Naive thymus-derived CD4-positive, alpha-beta T cell (primary cell): ENCODE data around the gene ZNF521. TPM values are rescaled to one million over a fixed set of nuclear protein-coding genes. Genes with fewer than 3 reads are reported as not detected.

Source experiments
- ATAC-seq: fragments of 150-1000 bp; cut with Tn5 transposase; 2 replicates; pipeline ENCODE4 v1.10.0; 2021; ENCODE audit warnings: mild to moderate bottlenecking, moderate library complexity
- CTCF ChIA-PET: fragments of 350-600 bp; sonication (Branson Sonifier 250); formaldehyde crosslinking; loops from one replicate; lab custom pipeline; 2021; ENCODE audit warnings: antibody characterized with exemption; lab: Charles Lee
- POLR2A ChIA-PET: fragments of 350-600 bp; sonication (Branson Sonifier 250); formaldehyde crosslinking; loops from one replicate; lab custom pipeline; 2021; ENCODE audit warnings: antibody characterized with exemption, inconsistent platforms; lab: Charles Lee
- DNase-seq, 9 donors: peaks; one replicate each; pipeline versions ENCODE4 v3.0.0 to v3.0.0-alpha.2; 2020 to 2022; ENCODE audit warnings: mixed read lengths in 1 of 9
- H3K27ac ChIP-seq: one replicate; pipeline ENCODE4 v1.7.0; 2013; ENCODE audit warnings: mild to moderate bottlenecking, low read depth, low read length, moderate library complexity
- H3K27me3 ChIP-seq, 2 donors: one replicate each; pipeline ENCODE4 v1.7.0; 2013; ENCODE audit warnings: low read length in 2 of 2, mild to moderate bottlenecking in 2 of 2, moderate library complexity in 2 of 2; ENCODE audit not compliant: control insufficient read depth in 2 of 2, insufficient read depth in 2 of 2
- H3K36me3 ChIP-seq, 3 experiments: 1 replicate in 2 of 3; 2 replicates in 1 of 3; pipeline ENCODE4 v1.7.0; 2013; ENCODE audit warnings: low read length in 3 of 3, mild to moderate bottlenecking in 3 of 3, moderate library complexity in 1 of 3; ENCODE audit not compliant: insufficient read depth in 3 of 3, control insufficient read depth in 2 of 3
- H3K4me1 ChIP-seq, 2 donors: one replicate each; pipeline ENCODE4 v1.7.0; 2013; ENCODE audit warnings: low read length in 2 of 2, mild to moderate bottlenecking in 2 of 2, moderate library complexity in 1 of 2; ENCODE audit not compliant: control insufficient read depth in 2 of 2, insufficient read depth in 2 of 2
- H3K4me3 ChIP-seq: 2 replicates; pipeline ENCODE4 v1.7.0; 2013; ENCODE audit warnings: mild to moderate bottlenecking, low read length
- H3K9me3 ChIP-seq, 3 experiments: 1 replicate in 2 of 3; 2 replicates in 1 of 3; pipeline ENCODE4 v1.7.0; 2013; ENCODE audit warnings: low read length in 3 of 3; ENCODE audit not compliant: control insufficient read depth in 2 of 3
- H3K27ac Mint-ChIP-seq, 9 donors: one replicate each; pipeline ENCODE4 v1.8.0; 2020 to 2022; ENCODE audit warnings: mixed read lengths in 9 of 9, mild to moderate bottlenecking in 8 of 9, moderate library complexity in 5 of 9, inconsistent platforms in 2 of 9
- H3K27me3 Mint-ChIP-seq, 5 donors: one replicate each; pipeline ENCODE4 v1.8.0; 2021 to 2022; ENCODE audit warnings: mixed read lengths in 5 of 5, mild to moderate bottlenecking in 1 of 5
- H3K36me3 Mint-ChIP-seq, 5 donors: one replicate each; pipeline ENCODE4 v1.8.0; 2020 to 2022; ENCODE audit warnings: mixed read lengths in 5 of 5, mild to moderate bottlenecking in 3 of 5, inconsistent platforms in 1 of 5
- H3K4me1 Mint-ChIP-seq, 7 donors: one replicate each; pipeline ENCODE4 v1.8.0; 2020 to 2022; ENCODE audit warnings: mixed read lengths in 7 of 7, mild to moderate bottlenecking in 3 of 7, inconsistent platforms in 1 of 7
- H3K4me3 Mint-ChIP-seq, 10 donors: one replicate each; pipeline ENCODE4 v1.8.0; 2020 to 2022; ENCODE audit warnings: mild to moderate bottlenecking in 10 of 10, mixed read lengths in 10 of 10, moderate library complexity in 6 of 10, inconsistent platforms in 2 of 10
- H3K9me3 Mint-ChIP-seq, 11 donors: one replicate each; pipeline ENCODE4 v1.8.0; 2020 to 2022; ENCODE audit warnings: mixed read lengths in 11 of 11, mild to moderate bottlenecking in 4 of 11, inconsistent platforms in 1 of 11, moderate library complexity in 1 of 11
- intact Hi-C, 2 donors: fragments of 100-400 bp; cut with micrococcal nuclease; formaldehyde crosslinking; loops; one replicate each; pipeline ENCODE4 v1.15.1; 2023
- polyA plus RNA-seq, 2 donors: library from polyadenylated mRNA; unstranded; fragments of 300-500 nt; fragmentation: Illumina TruSeq; gene quantifications; one replicate each; pipeline ENCODE4 v1.2.3, GENCODE V29; 2021
- total RNA-seq, 6 experiments: library from RNA in 5 of 6; stranded (reverse) in 5 of 6; gene quantifications; 1 replicate in 5 of 6; 2 replicates in 1 of 6; pipeline ENCODE4 v1.2.3 and lab custom pipeline; 2021 to 2026

ZNF521 gene
- total and polyA plus RNA-seq, 7 experiments from 2014 or later, result 1.1 to 4.4 TPM; not detected in 5

DNA sequence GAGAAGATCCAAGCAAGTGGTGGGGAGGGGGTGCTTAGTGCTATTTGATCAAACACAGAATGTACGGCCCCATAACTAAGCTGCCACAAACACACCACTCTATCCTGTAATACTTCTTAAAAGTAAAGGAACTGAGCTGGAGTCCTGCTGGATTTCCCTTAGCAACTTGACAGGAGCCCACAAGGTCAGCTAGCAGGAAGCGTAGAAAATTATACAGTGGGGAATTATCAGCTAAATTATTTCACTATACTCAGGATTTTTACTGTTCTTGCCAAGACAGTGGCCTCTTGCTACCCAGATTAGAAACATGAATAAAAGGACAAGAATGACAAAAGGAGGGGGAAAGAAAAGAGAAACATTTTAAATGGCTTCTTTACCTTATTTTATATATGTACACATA, 217.1 kb downstream of the ZNF521 start:
- no peak overlapping the region for H3K27ac ChIP-seq
- no peaks in the 10 kb centered on the region for H3K27me3 Mint-ChIP-seq
- no peaks in the 10 kb centered on the region for H3K27me3 ChIP-seq
- ATAC-seq (no peak), DNase-seq (no peak)
- intact Hi-C loops, result no loop called here
- ChIA-PET POLR2A (no interaction called here), CTCF (no interaction called here)
- H3K4me1 ChIP-seq, result no peaks in the 10 kb centered on the region
- H3K27ac Mint-ChIP-seq, result no peak overlapping the region
- no peaks in the 10 kb centered on the region for H3K9me3 ChIP-seq
- H3K36me3 ChIP-seq, result no peaks in the 10 kb centered on the region
- no peaks in the 10 kb centered on the region for H3K4me1 Mint-ChIP-seq
- H3K36me3 Mint-ChIP-seq, result no peaks in the 10 kb centered on the region
- H3K9me3 Mint-ChIP-seq, result peaks cover 0 to 4% (median 0%) of the 10 kb centered on the region in 11 donors
- H3K4me3 ChIP-seq, result no peak overlapping the region
- no peak overlapping the region for H3K4me3 Mint-ChIP-seq

DNA sequence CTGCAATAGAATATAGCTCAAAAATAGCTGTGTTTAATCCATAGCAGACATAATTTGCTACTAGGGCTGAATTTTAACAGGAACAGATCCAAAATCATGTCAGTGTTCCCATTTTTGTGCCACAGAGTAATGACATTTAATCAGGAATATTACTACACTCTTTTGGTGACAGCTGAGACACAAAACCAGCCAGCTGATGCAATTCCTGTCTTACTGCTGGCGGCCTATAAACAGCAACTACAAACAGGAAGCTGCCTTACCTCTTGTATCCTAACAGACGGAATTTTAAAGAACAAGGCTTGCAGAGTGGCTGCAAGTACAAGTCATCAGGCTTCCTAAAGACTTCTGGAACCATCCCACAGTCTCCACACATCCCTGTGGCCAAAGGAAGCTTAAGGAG, 218.1 kb downstream of the ZNF521 start:
- intact Hi-C loops, result no loop called here
- Mint-ChIP-seq H3K4me1 (no peaks in the 10 kb centered on the region), H3K27me3 (no peaks in the 10 kb centered on the region), H3K36me3 (no peaks in the 10 kb centered on the region), H3K4me3 (no peak overlapping the region), H3K27ac (no peak overlapping the region), H3K9me3 (peaks cover 0 to 5% (median 0%) of the 10 kb centered on the region in 11 donors)
- H3K9me3 ChIP-seq, result no peaks in the 10 kb centered on the region
- ATAC-seq (no peak), DNase-seq (no peak)
- no peak overlapping the region for H3K27ac ChIP-seq
- H3K4me1 ChIP-seq, result no peaks in the 10 kb centered on the region
- ChIA-PET POLR2A (no interaction called here), CTCF (no interaction called here)
- no peaks in the 10 kb centered on the region for H3K27me3 ChIP-seq
- H3K4me3 ChIP-seq, result no peak overlapping the region
- no peaks in the 10 kb centered on the region for H3K36me3 ChIP-seq

DNA sequence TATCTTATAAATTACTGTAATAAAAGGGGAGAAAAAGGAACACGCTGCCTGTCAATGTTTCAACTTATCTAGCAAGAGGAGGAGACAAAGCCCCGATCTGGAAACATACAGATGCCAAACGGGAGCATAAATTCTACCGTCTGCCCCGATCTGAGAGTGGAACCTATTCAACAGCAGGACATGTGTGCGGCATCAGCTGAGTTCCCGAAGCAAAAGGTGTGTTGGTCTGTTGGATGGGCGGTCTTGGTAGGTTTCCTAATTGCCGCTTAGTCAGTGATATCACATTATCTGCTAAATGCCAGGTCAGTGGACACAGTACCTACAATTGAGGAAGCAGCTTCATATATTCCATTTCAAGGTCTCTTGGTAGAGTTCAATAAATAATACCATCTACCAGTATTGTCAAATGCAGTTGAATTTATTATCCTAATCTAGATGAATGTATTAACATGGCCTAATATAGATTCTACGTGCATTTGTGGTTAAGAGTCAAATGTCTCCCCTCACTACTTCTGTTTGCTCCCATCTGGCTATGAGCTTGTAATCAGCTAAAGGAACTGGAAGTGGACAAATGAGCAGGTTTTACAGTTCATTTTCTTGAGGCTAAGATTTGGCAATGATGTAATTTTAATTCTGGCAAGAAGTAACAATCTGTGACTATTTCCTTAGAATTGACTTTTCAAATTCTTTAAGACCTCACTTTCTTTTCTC, 219.0 kb downstream of the ZNF521 start:
- POLR2A ChIA-PET, result no interaction called here
- Mint-ChIP-seq H3K27me3 (no peaks in the 10 kb centered on the region), H3K9me3 (peaks cover 0 to 5% (median 0%) of the 10 kb centered on the region in 11 donors)

GRCh38 chr18:25126751-25127150, 225.2 kb downstream of the ZNF521 start:
- H3K4me3 Mint-ChIP-seq, result no peak overlapping the region
- peaks cover 0 to 5% (median 0%) of the 10 kb centered on the region in 11 donors for H3K9me3 Mint-ChIP-seq
- ChIA-PET POLR2A (no interaction called here), CTCF (no interaction called here)
- no peaks in the 10 kb centered on the region for H3K36me3 ChIP-seq
- no peaks in the 10 kb centered on the region for H3K27me3 ChIP-seq
- no peak overlapping the region for H3K4me3 ChIP-seq
- ATAC-seq (no peak), DNase-seq (no peak)
- no peaks in the 10 kb centered on the region for H3K4me1 Mint-ChIP-seq
- H3K4me1 ChIP-seq, result no peaks in the 10 kb centered on the region
- no peaks in the 10 kb centered on the region for H3K9me3 ChIP-seq
- no peak overlapping the region for H3K27ac ChIP-seq
- no peaks in the 10 kb centered on the region for H3K36me3 Mint-ChIP-seq
- no peak overlapping the region for H3K27ac Mint-ChIP-seq
- H3K27me3 Mint-ChIP-seq, result peaks cover 0 to 7% (median 0%) of the 10 kb centered on the region in 5 donors
- intact Hi-C loops, result no loop called here

More for the DNA sequence above, 219.0 kb downstream of the ZNF521 start:
- Histone ChIP-seq H3K27ac (no peak overlapping the region), H3K9me3 (no peaks in the 10 kb centered on the region), H3K36me3 (no peaks in the 10 kb centered on the region), H3K4me1 (no peaks in the 10 kb centered on the region), H3K27me3 (no peaks in the 10 kb centered on the region), H3K4me3 (no peak overlapping the region)
- intact Hi-C loops, result no loop called here
- ATAC-seq (no peak), DNase-seq (no peak)
- no peak overlapping the region for H3K27ac Mint-ChIP-seq
- H3K4me1 Mint-ChIP-seq, result no peaks in the 10 kb centered on the region
- no peaks in the 10 kb centered on the region for H3K36me3 Mint-ChIP-seq
- CTCF ChIA-PET, result no interaction called here
- H3K4me3 Mint-ChIP-seq, result no peak overlapping the region

DNA sequence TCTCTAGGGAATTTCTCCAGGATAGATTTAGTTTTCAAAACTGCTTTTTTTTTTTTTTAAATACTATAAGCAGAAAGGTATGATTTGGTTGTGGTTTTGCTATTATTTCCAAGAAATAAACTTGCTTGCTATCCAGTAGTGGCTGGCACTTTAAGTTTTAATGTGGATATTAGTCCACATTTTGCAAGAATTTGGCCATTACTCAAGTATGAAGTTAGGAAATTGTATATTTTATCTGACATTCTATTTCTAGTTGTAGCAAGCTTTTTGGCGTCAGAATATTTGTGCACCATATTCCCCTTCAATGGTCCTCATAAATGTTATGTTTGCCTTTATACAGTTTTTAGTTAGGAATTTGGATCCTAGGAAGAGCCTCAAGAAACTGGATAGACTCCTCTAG, 226.3 kb downstream of the ZNF521 start:
- Mint-ChIP-seq H3K9me3 (peaks cover 0 to 5% (median 0%) of the 10 kb centered on the region in 11 donors), H3K36me3 (no peaks in the 10 kb centered on the region), H3K27ac (no peak overlapping the region), H3K27me3 (peaks cover 0 to 7% (median 0%) of the 10 kb centered on the region in 5 donors), H3K4me3 (no peak overlapping the region), H3K4me1 (no peaks in the 10 kb centered on the region)
- H3K27ac ChIP-seq, result no peak overlapping the region
- ChIA-PET CTCF (no interaction called here), POLR2A (no interaction called here)
- no peaks in the 10 kb centered on the region for H3K9me3 ChIP-seq
- ATAC-seq (no peak), DNase-seq (no peak)
- no peaks in the 10 kb centered on the region for H3K36me3 ChIP-seq
- no peaks in the 10 kb centered on the region for H3K4me1 ChIP-seq
- intact Hi-C loops, result no loop called here
- no peaks in the 10 kb centered on the region for H3K27me3 ChIP-seq
- H3K4me3 ChIP-seq, result no peak overlapping the region

DNA sequence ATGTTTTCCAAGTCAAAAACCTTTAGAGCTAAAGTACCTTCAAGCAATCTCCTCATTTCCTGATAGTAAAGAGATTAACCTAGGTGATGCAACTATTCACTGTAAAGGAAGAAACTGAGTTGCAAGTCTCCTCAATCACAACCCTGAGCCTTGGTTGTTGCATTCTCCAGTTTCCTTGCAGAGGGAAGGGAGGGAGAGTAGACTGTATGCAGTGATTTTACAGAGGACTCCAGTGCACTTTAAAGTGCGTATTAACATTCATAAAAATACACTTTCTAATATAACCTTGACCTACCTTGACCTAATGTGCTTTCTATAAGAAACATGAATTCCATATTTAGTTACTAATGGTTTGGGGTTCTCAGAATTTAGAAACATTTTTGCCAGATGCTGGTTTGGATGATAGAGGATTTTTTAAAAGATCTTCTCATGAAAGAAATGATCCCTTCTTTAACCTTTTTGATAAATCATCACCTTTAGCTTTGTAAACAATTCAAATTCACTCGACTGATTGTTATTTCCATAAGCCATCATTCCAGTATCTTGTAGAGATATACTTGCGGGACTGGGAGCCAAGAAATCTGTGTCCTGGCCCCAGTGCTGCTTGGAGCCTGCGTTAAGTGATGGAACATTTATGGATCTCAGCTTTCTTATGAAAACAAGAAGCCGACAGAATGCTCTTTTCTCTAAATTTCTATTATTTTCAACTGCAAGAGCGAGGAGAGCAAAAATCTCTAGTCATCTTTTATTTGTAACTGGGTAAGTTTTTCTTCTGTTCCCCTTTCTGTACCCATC, 228.3 kb downstream of the ZNF521 start:
- Mint-ChIP-seq H3K4me1 (no peaks in the 10 kb centered on the region), H3K36me3 (no peaks in the 10 kb centered on the region), H3K4me3 (no peak overlapping the region), H3K27ac (no peak overlapping the region), H3K27me3 (peaks cover 0 to 7% (median 0%) of the 10 kb centered on the region in 5 donors), H3K9me3 (peaks cover 0 to 5% (median 0%) of the 10 kb centered on the region in 11 donors)
- Histone ChIP-seq H3K27me3 (no peaks in the 10 kb centered on the region), H3K36me3 (no peaks in the 10 kb centered on the region), H3K4me3 (no peak overlapping the region), H3K27ac (no peak overlapping the region), H3K4me1 (no peaks in the 10 kb centered on the region), H3K9me3 (no peaks in the 10 kb centered on the region)
- intact Hi-C loops, result no loop called here
- POLR2A ChIA-PET, result no interaction called here
- no peak for ATAC-seq
- CTCF ChIA-PET, result no interaction called here
- no peak for DNase-seq
